Endothelial cell of umbilical vein (primary cell): ENCODE results near the gene OSBPL5. TPM values are rescaled to one million over a fixed set of nuclear protein-coding genes. Genes with fewer than 3 reads are reported as not detected.

Experiments
- BruUV-seq: library from RNA; stranded (reverse); fragments of 400-500 nt; replicated peaks from 2 replicates; lab custom pipeline; 2021; lab: Mats Ljungman, UMichigan
- CTCF ChIA-PET: fragments of 300-600, 350-600 bp; sonication (Branson Sonifier 250); formaldehyde crosslinking; loops from one replicate; lab custom pipeline; 2021; ENCODE audit warnings: antibody characterized with exemption, inconsistent platforms; lab: Charles Lee
- POLR2A ChIA-PET: fragments of 300-600, 350-600 bp; sonication (Branson Sonifier 250); formaldehyde crosslinking; loops from one replicate; lab custom pipeline; 2021; ENCODE audit warnings: antibody characterized with exemption, inconsistent platforms; lab: Charles Lee
- DNase-seq: peaks from one replicate; pipeline ENCODE4 v3.0.0-alpha.2; 2011; ENCODE audit warnings: low read depth, low spot score
- FAIRE-seq: peaks from 2 replicates; lab custom pipeline; 2011; peaks lifted over from hg19 to GRCh38; lab: Jason Lieb, UNC
- H2AFZ ChIP-seq: 2 replicates; pipeline ENCODE4 v1.6.0; 2012; ENCODE audit warnings: low read depth, low read length, control low read depth, inconsistent platforms
- H3K27ac ChIP-seq: 2 replicates; pipeline ENCODE4 v1.5.1; 2011; ENCODE audit warnings: low read depth, mild to moderate bottlenecking, control low read depth, low read length, moderate library complexity; ENCODE audit not compliant: insufficient read depth
- H3K27me3 ChIP-seq, 2 experiments: 2 replicates each; pipeline versions ENCODE4 v1.6.0 to v1.6.1; 2011; ENCODE audit warnings: low read length in 2 of 2, mixed read lengths in 1 of 2; ENCODE audit not compliant: control insufficient read depth in 2 of 2, insufficient read depth in 2 of 2
- H3K36me3 ChIP-seq, 2 experiments: 2 replicates in 1 of 2; 3 replicates in 1 of 2; pipeline ENCODE4 v1.5.1; 2011; ENCODE audit warnings: low read length in 2 of 2, mild to moderate bottlenecking in 1 of 2, moderate library complexity in 1 of 2; ENCODE audit not compliant: control insufficient read depth in 2 of 2, insufficient read depth in 2 of 2; ENCODE audit errors: extremely low read depth in 1 of 2
- H3K4me1 ChIP-seq: 3 replicates; pipeline ENCODE4 v1.5.1; 2011; ENCODE audit warnings: mild to moderate bottlenecking, low read length; ENCODE audit not compliant: control insufficient read depth, insufficient read depth; ENCODE audit errors: extremely low read depth
- H3K4me2 ChIP-seq: 2 replicates; pipeline ENCODE4 v1.6.1; 2011; ENCODE audit warnings: low read length, control low read depth, mixed read lengths; ENCODE audit not compliant: insufficient read depth
- H3K4me3 ChIP-seq, 3 experiments: fragments of 200-600 bp in 1 of 3; sonication (generic), shearing (Covaris generic) in 1 of 3; replicated peaks in 1 of 3; 2 replicates each; pipeline ENCODE4 v1.5.1; 2011 to 2016; ENCODE audit warnings: control low read depth in 3 of 3, low read length in 3 of 3, mild to moderate bottlenecking in 2 of 3, inconsistent platforms in 1 of 3, low read depth in 1 of 3, moderate library complexity in 1 of 3; ENCODE audit not compliant: insufficient read depth in 1 of 3
- H3K79me2 ChIP-seq: 2 replicates; pipeline ENCODE4 v1.6.0; 2012; ENCODE audit warnings: low read length, inconsistent platforms; ENCODE audit not compliant: control insufficient read depth, insufficient read depth
- H3K9ac ChIP-seq: replicated peaks from 2 replicates; pipeline ENCODE3; 2011; ENCODE audit warnings: low read length, control low read depth; ENCODE audit not compliant: insufficient read depth; ENCODE audit errors: extremely low read depth
- H3K9me1 ChIP-seq: replicated peaks from 3 replicates; pipeline ENCODE4 v1.6.0; 2011; ENCODE audit warnings: mild to moderate bottlenecking, low read length; ENCODE audit not compliant: control insufficient read depth, insufficient read depth; ENCODE audit errors: extremely low read depth
- H3K9me3 ChIP-seq: replicated peaks from 2 replicates; pipeline ENCODE4 v1.5.1; 2012; ENCODE audit warnings: low read length, inconsistent platforms; ENCODE audit not compliant: control insufficient read depth, insufficient read depth
- H4K20me1 ChIP-seq: replicated peaks from 2 replicates; pipeline ENCODE3; 2011; ENCODE audit warnings: mild to moderate bottlenecking, low read length; ENCODE audit not compliant: control insufficient read depth, insufficient read depth; ENCODE audit errors: extremely low read depth
- CTCF ChIP-seq, 2 donors: IDR thresholded peaks; 1 replicate in 1 of 2; 2 replicates in 1 of 2; pipeline ENCODE4 v1.5.1; 2011; ENCODE audit warnings: low read length in 2 of 2, mild to moderate bottlenecking in 2 of 2, moderate library complexity in 2 of 2, control low read depth in 1 of 2, inconsistent platforms in 1 of 2, low read depth in 1 of 2; ENCODE audit not compliant: insufficient read depth in 1 of 2; ENCODE audit errors: extremely low read depth in 1 of 2
- EZH2 ChIP-seq: IDR thresholded peaks from 2 replicates; pipeline ENCODE4 v1.6.1; 2012; ENCODE audit warnings: borderline replicate concordance, low read depth, mild to moderate bottlenecking, moderate library complexity, low read length, inconsistent platforms; ENCODE audit not compliant: severe bottlenecking
- FOS ChIP-seq: IDR thresholded peaks from 2 replicates; pipeline ENCODE4 v1.6.1; 2011; ENCODE audit warnings: mild to moderate bottlenecking, low read length, moderate library complexity, borderline replicate concordance; ENCODE audit not compliant: insufficient read depth
- GATA2 ChIP-seq: IDR thresholded peaks from 2 replicates; pipeline ENCODE4 v1.7.0; 2011; ENCODE audit warnings: low read depth, mild to moderate bottlenecking, moderate library complexity, mixed read lengths, low read length; ENCODE audit not compliant: insufficient read length, insufficient read depth
- MAX ChIP-seq: IDR thresholded peaks from 2 replicates; pipeline ENCODE4 v1.6.1; 2011; ENCODE audit not compliant: insufficient read depth, insufficient read length
- POLR2AphosphoS5 ChIP-seq: IDR thresholded peaks from 2 replicates; pipeline ENCODE4 v1.6.1; 2012; ENCODE audit warnings: low read depth, mild to moderate bottlenecking, control low read depth, low read length, moderate library complexity; ENCODE audit not compliant: insufficient read depth
- dilution Hi-C: fragments of 300-500 bp; cut with MboI; formaldehyde crosslinking; loops from one replicate; pipeline ENCODE4 v1.15.0; 2019; ENCODE audit warnings: low sequenced_read_pairs; ENCODE audit not compliant: extremely low pct_ligation_motif_present
- intact Hi-C: fragments of 100-400 bp; cut with micrococcal nuclease; formaldehyde crosslinking; loops from one replicate; pipeline ENCODE4 v1.10.0; 2022
- polyA plus RNA-seq, 4 experiments: library from polyadenylated mRNA; depleted of rRNA in 3 of 4; stranded (reverse) in 3 of 4; unstranded in 1 of 4; fragments of >200 nt; gene quantifications; 2 replicates each; pipeline versions ENCODE4 v1.2.1 to v1.2.3, GENCODE V29; 2011 to 2012; ENCODE audit warnings: missing spikeins in 1 of 4
- total RNA-seq: library from RNA; stranded (reverse); gene quantifications from 2 replicates; pipeline ENCODE4 v1.2.3, GENCODE V29; 2021

OSBPL5 gene
- total and polyA plus RNA-seq, 2 donors (not counting 3 experiments of a cell fraction or from before 2014, with no cell fraction given) = 8.7 to 37.7 TPM

GRCh38 chr11:3146612-3147256 is 18.4 kb downstream of the OSBPL5 start:
- Histone ChIP-seq H3K36me3 (no peaks in the 10 kb centered on the region), H3K9me1 (no peaks in the 10 kb centered on the region), H3K27ac (no peak overlapping the region), H3K9ac (no peak overlapping the region), H3K27me3 (no peaks in the 10 kb centered on the region), H3K4me3 (no peak overlapping the region), H3K9me3 (no peaks in the 10 kb centered on the region), H4K20me1 (no peaks in the 10 kb centered on the region), H3K4me1 (no peaks in the 10 kb centered on the region), H3K79me2 (no peaks in the 10 kb centered on the region), H3K4me2 (no peak overlapping the region), H2AFZ (no peak overlapping the region)
- ChIA-PET CTCF (interaction anchor here (0.9 kb wide), 1 partner anchor 55 kb away, joined by 3 read pairs; no protein-coding TSS in a partner anchor), POLR2A (no interaction called here)
- no peak for DNase-seq
- dilution Hi-C loops = no loop called here
- intact Hi-C loops = no loop called here
- FAIRE-seq = no peak
- TF ChIP-seq EZH2 (no peak), GATA2 (no peak), FOS (no peak), MAX (no peak), POLR2AphosphoS5 (no peak), CTCF (IDR thresholded peaks at IDR 0.05; ENCODE audit: extremely low read depth in 1 of 2, insufficient read depth in 1 of 2, low read depth in 1 of 2, low read length in 2 of 2) (no peak)
- BruUV-seq = no TSS peak
